ENCODE results near the gene PSMA6. TPM values are rescaled to one million over a fixed set of nuclear protein-coding genes. Genes with fewer than 3 reads are reported as not detected.

PSMA6 gene
- total and polyA plus RNA-seq, 2 of the 13 experiments (the other 11 are each of a cell fraction or from before 2014, with no cell fraction given): 525 to 1,109 TPM

GRCh38 chr14:35292051-35292769, at the start of gene PSMA6 (continued):
- no peak for TF ChIP-seq LCORL (IDR thresholded peaks at IDR 0.05)
- TF ChIP-seq LCORL (CRISPR knock-in tag; IDR thresholded peaks at IDR 0.05): peak; percentile 90; the same call in 1 of the 2 replicates
- TF ChIP-seq, protein P1, sequence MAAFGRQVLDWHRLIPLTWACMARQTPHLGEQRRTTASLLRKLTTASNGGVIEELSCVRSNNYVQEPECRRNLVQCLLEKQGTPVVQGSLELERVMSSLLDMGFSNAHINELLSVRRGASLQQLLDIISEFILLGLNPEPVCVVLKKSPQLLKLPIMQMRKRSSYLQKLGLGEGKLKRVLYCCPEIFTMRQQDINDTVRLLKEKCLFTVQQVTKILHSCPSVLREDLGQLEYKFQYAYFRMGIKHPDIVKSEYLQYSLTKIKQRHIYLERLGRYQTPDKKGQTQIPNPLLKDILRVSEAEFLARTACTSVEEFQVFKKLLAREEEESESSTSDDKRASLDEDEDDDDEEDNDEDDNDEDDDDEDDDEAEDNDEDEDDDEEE (CRISPR knock-in tag; IDR thresholded peaks at IDR 0.05): peak; percentile 99
- TF ChIP-seq, protein P2, sequence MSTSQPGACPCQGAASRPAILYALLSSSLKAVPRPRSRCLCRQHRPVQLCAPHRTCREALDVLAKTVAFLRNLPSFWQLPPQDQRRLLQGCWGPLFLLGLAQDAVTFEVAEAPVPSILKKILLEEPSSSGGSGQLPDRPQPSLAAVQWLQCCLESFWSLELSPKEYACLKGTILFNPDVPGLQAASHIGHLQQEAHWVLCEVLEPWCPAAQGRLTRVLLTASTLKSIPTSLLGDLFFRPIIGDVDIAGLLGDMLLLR (CRISPR knock-in tag; IDR thresholded peaks at IDR 0.05): peak; percentile 95; the same call in 1 of the 2 replicates
- peak; percentile 60 for TF ChIP-seq BCL6 (CRISPR knock-in tag; IDR thresholded peaks at IDR 0.05)
- TF ChIP-seq ZNF577 (CRISPR knock-in tag; IDR thresholded peaks at IDR 0.05; ENCODE audit: borderline replicate concordance, low read depth): 0 out of 2 replicates have a peak, but pooled peaks have one; percentile 58
- TF ChIP-seq ZNF484 (CRISPR knock-in tag; IDR thresholded peaks at IDR 0.05; ENCODE audit: borderline replicate concordance, low read depth): peak; percentile 92
- TF ChIP-seq ZFP90 (CRISPR knock-in tag; IDR thresholded peaks at IDR 0.05; ENCODE audit: borderline replicate concordance): peak; percentile 98
- peak; percentile 74; the same call in 1 of the 2 replicates for TF ChIP-seq ZKSCAN5 (CRISPR knock-in tag; IDR thresholded peaks at IDR 0.05)
- TF ChIP-seq, protein P3, sequence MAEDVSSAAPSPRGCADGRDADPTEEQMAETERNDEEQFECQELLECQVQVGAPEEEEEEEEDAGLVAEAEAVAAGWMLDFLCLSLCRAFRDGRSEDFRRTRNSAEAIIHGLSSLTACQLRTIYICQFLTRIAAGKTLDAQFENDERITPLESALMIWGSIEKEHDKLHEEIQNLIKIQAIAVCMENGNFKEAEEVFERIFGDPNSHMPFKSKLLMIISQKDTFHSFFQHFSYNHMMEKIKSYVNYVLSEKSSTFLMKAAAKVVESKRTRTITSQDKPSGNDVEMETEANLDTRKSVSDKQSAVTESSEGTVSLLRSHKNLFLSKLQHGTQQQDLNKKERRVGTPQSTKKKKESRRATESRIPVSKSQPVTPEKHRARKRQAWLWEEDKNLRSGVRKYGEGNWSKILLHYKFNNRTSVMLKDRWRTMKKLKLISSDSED (CRISPR knock-in tag; IDR thresholded peaks at IDR 0.05): no peak
- TF ChIP-seq HNRNPH1 (optimal IDR thresholded peaks at IDR 0.05; ENCODE audit: low read depth, low read length): no peak
- TF ChIP-seq TBX3 (IDR thresholded peaks at IDR 0.05; ENCODE audit: borderline replicate concordance): no peak
- TF ChIP-seq ETV6 (CRISPR knock-in tag; conservative IDR thresholded peaks at IDR 0.05): peak; percentile 90
- TF ChIP-seq ZSCAN5A (CRISPR knock-in tag; IDR thresholded peaks at IDR 0.05; ENCODE audit: borderline replicate concordance): peak; percentile 70; the same call in 1 of the 2 replicates
- TF ChIP-seq, protein P4, sequence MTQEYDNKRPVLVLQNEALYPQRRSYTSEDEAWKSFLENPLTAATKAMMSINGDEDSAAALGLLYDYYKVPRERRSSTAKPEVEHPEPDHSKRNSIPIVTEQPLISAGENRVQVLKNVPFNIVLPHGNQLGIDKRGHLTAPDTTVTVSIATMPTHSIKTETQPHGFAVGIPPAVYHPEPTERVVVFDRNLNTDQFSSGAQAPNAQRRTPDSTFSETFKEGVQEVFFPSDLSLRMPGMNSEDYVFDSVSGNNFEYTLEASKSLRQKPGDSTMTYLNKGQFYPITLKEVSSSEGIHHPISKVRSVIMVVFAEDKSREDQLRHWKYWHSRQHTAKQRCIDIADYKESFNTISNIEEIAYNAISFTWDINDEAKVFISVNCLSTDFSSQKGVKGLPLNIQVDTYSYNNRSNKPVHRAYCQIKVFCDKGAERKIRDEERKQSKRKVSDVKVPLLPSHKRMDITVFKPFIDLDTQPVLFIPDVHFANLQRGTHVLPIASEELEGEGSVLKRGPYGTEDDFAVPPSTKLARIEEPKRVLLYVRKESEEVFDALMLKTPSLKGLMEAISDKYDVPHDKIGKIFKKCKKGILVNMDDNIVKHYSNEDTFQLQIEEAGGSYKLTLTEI (CRISPR knock-in tag; conservative IDR thresholded peaks at IDR 0.05): no peak
- TF ChIP-seq, protein P5, sequence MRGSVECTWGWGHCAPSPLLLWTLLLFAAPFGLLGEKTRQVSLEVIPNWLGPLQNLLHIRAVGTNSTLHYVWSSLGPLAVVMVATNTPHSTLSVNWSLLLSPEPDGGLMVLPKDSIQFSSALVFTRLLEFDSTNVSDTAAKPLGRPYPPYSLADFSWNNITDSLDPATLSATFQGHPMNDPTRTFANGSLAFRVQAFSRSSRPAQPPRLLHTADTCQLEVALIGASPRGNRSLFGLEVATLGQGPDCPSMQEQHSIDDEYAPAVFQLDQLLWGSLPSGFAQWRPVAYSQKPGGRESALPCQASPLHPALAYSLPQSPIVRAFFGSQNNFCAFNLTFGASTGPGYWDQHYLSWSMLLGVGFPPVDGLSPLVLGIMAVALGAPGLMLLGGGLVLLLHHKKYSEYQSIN (CRISPR knock-in tag; IDR thresholded peaks at IDR 0.05; ENCODE audit: borderline replicate concordance): no peak
- TF ChIP-seq KDM4B (CRISPR knock-in tag; IDR thresholded peaks at IDR 0.05): peak; percentile 86
- TF ChIP-seq, protein P6, sequence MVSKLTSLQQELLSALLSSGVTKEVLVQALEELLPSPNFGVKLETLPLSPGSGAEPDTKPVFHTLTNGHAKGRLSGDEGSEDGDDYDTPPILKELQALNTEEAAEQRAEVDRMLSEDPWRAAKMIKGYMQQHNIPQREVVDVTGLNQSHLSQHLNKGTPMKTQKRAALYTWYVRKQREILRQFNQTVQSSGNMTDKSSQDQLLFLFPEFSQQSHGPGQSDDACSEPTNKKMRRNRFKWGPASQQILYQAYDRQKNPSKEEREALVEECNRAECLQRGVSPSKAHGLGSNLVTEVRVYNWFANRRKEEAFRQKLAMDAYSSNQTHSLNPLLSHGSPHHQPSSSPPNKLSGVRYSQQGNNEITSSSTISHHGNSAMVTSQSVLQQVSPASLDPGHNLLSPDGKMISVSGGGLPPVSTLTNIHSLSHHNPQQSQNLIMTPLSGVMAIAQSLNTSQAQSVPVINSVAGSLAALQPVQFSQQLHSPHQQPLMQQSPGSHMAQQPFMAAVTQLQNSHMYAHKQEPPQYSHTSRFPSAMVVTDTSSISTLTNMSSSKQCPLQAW (CRISPR knock-in tag; IDR thresholded peaks at IDR 0.05): peak; percentile 96
- 0 out of 2 replicates have a peak, but pooled peaks have one; percentile 70 for TF ChIP-seq SATB2 (CRISPR knock-in tag; IDR thresholded peaks at IDR 0.05)
